Measurements from ENCODE around the gene RCL1.

RCL1 gene

GRCh38 chr9:4866239-4866969 is 73.7 kb downstream of the RCL1 start:
- no peak overlapping the region for H3K27ac ChIP-seq (ENCODE audit: low read depth in 2 of 2, low read length in 2 of 2)
- no peaks in the 10 kb centered on the region for H3K9me3 ChIP-seq (ENCODE audit: control insufficient read depth in 2 of 2, low read length in 2 of 2)
- H3K9ac ChIP-seq (ENCODE audit: low read depth in 1 of 2, low read length in 2 of 2): no peak overlapping the region
- no peaks in the 10 kb centered on the region for H3K27me3 ChIP-seq (ENCODE audit: control insufficient read depth in 2 of 2, insufficient read depth in 2 of 2, low read length in 2 of 2)
- no peaks in the 10 kb centered on the region for H3K4me1 ChIP-seq (ENCODE audit: control insufficient read depth in 2 of 2, insufficient read depth in 2 of 2, low read length in 2 of 2)
- no peak overlapping the region for H3K4me3 ChIP-seq (ENCODE audit: low read length in 2 of 2)
- H3K36me3 ChIP-seq (ENCODE audit: control insufficient read depth in 2 of 2, insufficient read depth in 2 of 2, low read length in 2 of 2): no peaks in the 10 kb centered on the region

GRCh38 chr9:4873066-4873465 is 80.3 kb downstream of the RCL1 start:
- Histone ChIP-seq H3K9ac (ENCODE audit: low read depth in 1 of 2, low read length in 2 of 2) (no peak overlapping the region), H3K27ac (ENCODE audit: low read depth in 2 of 2, low read length in 2 of 2) (no peak overlapping the region), H3K9me3 (ENCODE audit: control insufficient read depth in 2 of 2, low read length in 2 of 2) (no peaks in the 10 kb centered on the region), H3K27me3 (ENCODE audit: control insufficient read depth in 2 of 2, insufficient read depth in 2 of 2, low read length in 2 of 2) (no peaks in the 10 kb centered on the region), H3K4me1 (ENCODE audit: control insufficient read depth in 2 of 2, insufficient read depth in 2 of 2, low read length in 2 of 2) (no peaks in the 10 kb centered on the region), H3K4me3 (ENCODE audit: low read length in 2 of 2) (no peak overlapping the region), H3K36me3 (ENCODE audit: control insufficient read depth in 2 of 2, insufficient read depth in 2 of 2, low read length in 2 of 2) (no peaks in the 10 kb centered on the region)

GRCh38 chr9:4875559-4875958 is 82.8 kb downstream of the RCL1 start:
- Histone ChIP-seq H3K9me3 (ENCODE audit: control insufficient read depth in 2 of 2, low read length in 2 of 2) (no peaks in the 10 kb centered on the region), H3K4me3 (ENCODE audit: low read length in 2 of 2) (no peak overlapping the region), H3K4me1 (ENCODE audit: control insufficient read depth in 2 of 2, insufficient read depth in 2 of 2, low read length in 2 of 2) (no peaks in the 10 kb centered on the region), H3K9ac (ENCODE audit: low read depth in 1 of 2, low read length in 2 of 2) (no peak overlapping the region), H3K36me3 (ENCODE audit: control insufficient read depth in 2 of 2, insufficient read depth in 2 of 2, low read length in 2 of 2) (no peaks in the 10 kb centered on the region), H3K27ac (ENCODE audit: low read depth in 2 of 2, low read length in 2 of 2) (no peak overlapping the region), H3K27me3 (ENCODE audit: control insufficient read depth in 2 of 2, insufficient read depth in 2 of 2, low read length in 2 of 2) (no peaks in the 10 kb centered on the region)

- no peak overlapping the region for H3K9ac ChIP-seq (ENCODE audit: low read depth in 1 of 2, low read length in 2 of 2)
- no peaks in the 10 kb centered on the region for H3K36me3 ChIP-seq (ENCODE audit: control insufficient read depth in 2 of 2, insufficient read depth in 2 of 2, low read length in 2 of 2)
- H3K4me3 ChIP-seq (ENCODE audit: low read length in 2 of 2): no peak overlapping the region
- no peaks in the 10 kb centered on the region for H3K9me3 ChIP-seq (ENCODE audit: control insufficient read depth in 2 of 2, low read length in 2 of 2)
- H3K27ac ChIP-seq (ENCODE audit: low read depth in 2 of 2, low read length in 2 of 2): no peak overlapping the region
- H3K4me1 ChIP-seq (ENCODE audit: control insufficient read depth in 2 of 2, insufficient read depth in 2 of 2, low read length in 2 of 2): no peaks in the 10 kb centered on the region
- no peaks in the 10 kb centered on the region for H3K27me3 ChIP-seq (ENCODE audit: control insufficient read depth in 2 of 2, insufficient read depth in 2 of 2, low read length in 2 of 2)
Measured at GRCh38 chr9:4879115-4879558, 86.4 kb downstream of the RCL1 start.

- Histone ChIP-seq H3K4me1 (ENCODE audit: control insufficient read depth in 2 of 2, insufficient read depth in 2 of 2, low read length in 2 of 2) (no peaks in the 10 kb centered on the region), H3K27ac (ENCODE audit: low read depth in 2 of 2, low read length in 2 of 2) (no peak overlapping the region), H3K4me3 (ENCODE audit: low read length in 2 of 2) (no peak overlapping the region), H3K9ac (ENCODE audit: low read depth in 1 of 2, low read length in 2 of 2) (no peak overlapping the region), H3K27me3 (ENCODE audit: control insufficient read depth in 2 of 2, insufficient read depth in 2 of 2, low read length in 2 of 2) (no peaks in the 10 kb centered on the region), H3K9me3 (ENCODE audit: control insufficient read depth in 2 of 2, low read length in 2 of 2) (no peaks in the 10 kb centered on the region), H3K36me3 (ENCODE audit: control insufficient read depth in 2 of 2, insufficient read depth in 2 of 2, low read length in 2 of 2) (no peaks in the 10 kb centered on the region)
Measured at GRCh38 chr9:4883326-4883873, 90.7 kb downstream of the RCL1 start.

- no peak overlapping the region for H3K4me3 ChIP-seq (ENCODE audit: low read length in 2 of 2)
- H3K27me3 ChIP-seq (ENCODE audit: control insufficient read depth in 2 of 2, insufficient read depth in 2 of 2, low read length in 2 of 2): no peaks in the 10 kb centered on the region
- H3K36me3 ChIP-seq (ENCODE audit: control insufficient read depth in 2 of 2, insufficient read depth in 2 of 2, low read length in 2 of 2): no peaks in the 10 kb centered on the region
- no peaks in the 10 kb centered on the region for H3K4me1 ChIP-seq (ENCODE audit: control insufficient read depth in 2 of 2, insufficient read depth in 2 of 2, low read length in 2 of 2)
- no peak overlapping the region for H3K27ac ChIP-seq (ENCODE audit: low read depth in 2 of 2, low read length in 2 of 2)
- peaks cover 0 to 2% of the 10 kb centered on the region in 2 donors for H3K9me3 ChIP-seq (ENCODE audit: control insufficient read depth in 2 of 2, low read length in 2 of 2)
- H3K9ac ChIP-seq (ENCODE audit: low read depth in 1 of 2, low read length in 2 of 2): no peak overlapping the region
Measured at GRCh38 chr9:4886698-4887097, 94.0 kb downstream of the RCL1 start.

GRCh38 chr9:4887556-4887955 is 94.8 kb downstream of the RCL1 start:
- Histone ChIP-seq H3K9me3 (ENCODE audit: control insufficient read depth in 2 of 2, low read length in 2 of 2) (peaks cover 0 to 2% of the 10 kb centered on the region in 2 donors), H3K27me3 (ENCODE audit: control insufficient read depth in 2 of 2, insufficient read depth in 2 of 2, low read length in 2 of 2) (no peaks in the 10 kb centered on the region), H3K4me1 (ENCODE audit: control insufficient read depth in 2 of 2, insufficient read depth in 2 of 2, low read length in 2 of 2) (no peaks in the 10 kb centered on the region), H3K4me3 (ENCODE audit: low read length in 2 of 2) (no peak overlapping the region), H3K27ac (ENCODE audit: low read depth in 2 of 2, low read length in 2 of 2) (no peak overlapping the region), H3K9ac (ENCODE audit: low read depth in 1 of 2, low read length in 2 of 2) (no peak overlapping the region), H3K36me3 (ENCODE audit: control insufficient read depth in 2 of 2, insufficient read depth in 2 of 2, low read length in 2 of 2) (no peaks in the 10 kb centered on the region)

GRCh38 chr9:4890242-4890641 is 97.5 kb downstream of the RCL1 start:
- Histone ChIP-seq H3K4me1 (ENCODE audit: control insufficient read depth in 2 of 2, insufficient read depth in 2 of 2, low read length in 2 of 2) (no peaks in the 10 kb centered on the region), H3K27me3 (ENCODE audit: control insufficient read depth in 2 of 2, insufficient read depth in 2 of 2, low read length in 2 of 2) (no peaks in the 10 kb centered on the region), H3K27ac (ENCODE audit: low read depth in 2 of 2, low read length in 2 of 2) (no peak overlapping the region), H3K9me3 (ENCODE audit: control insufficient read depth in 2 of 2, low read length in 2 of 2) (peaks cover 0 to 2% of the 10 kb centered on the region in 2 donors), H3K36me3 (ENCODE audit: control insufficient read depth in 2 of 2, insufficient read depth in 2 of 2, low read length in 2 of 2) (no peaks in the 10 kb centered on the region), H3K4me3 (ENCODE audit: low read length in 2 of 2) (no peak overlapping the region), H3K9ac (ENCODE audit: low read depth in 1 of 2, low read length in 2 of 2) (no peak overlapping the region)

- H3K27ac ChIP-seq (ENCODE audit: low read depth in 2 of 2, low read length in 2 of 2): no peak overlapping the region
- no peaks in the 10 kb centered on the region for H3K36me3 ChIP-seq (ENCODE audit: control insufficient read depth in 2 of 2, insufficient read depth in 2 of 2, low read length in 2 of 2)
- H3K27me3 ChIP-seq (ENCODE audit: control insufficient read depth in 2 of 2, insufficient read depth in 2 of 2, low read length in 2 of 2): no peaks in the 10 kb centered on the region
- no peaks in the 10 kb centered on the region for H3K4me1 ChIP-seq (ENCODE audit: control insufficient read depth in 2 of 2, insufficient read depth in 2 of 2, low read length in 2 of 2)
- H3K9me3 ChIP-seq (ENCODE audit: control insufficient read depth in 2 of 2, low read length in 2 of 2): peaks cover 0 to 2% of the 10 kb centered on the region in 2 donors
- no peak overlapping the region for H3K9ac ChIP-seq (ENCODE audit: low read depth in 1 of 2, low read length in 2 of 2)
- no peak overlapping the region for H3K4me3 ChIP-seq (ENCODE audit: low read length in 2 of 2)
Measured at GRCh38 chr9:4890929-4891328, 98.2 kb downstream of the RCL1 start.

- Histone ChIP-seq H3K9me3 (ENCODE audit: control insufficient read depth in 2 of 2, low read length in 2 of 2) (peaks cover 0 to 2% of the 10 kb centered on the region in 2 donors), H3K36me3 (ENCODE audit: control insufficient read depth in 2 of 2, insufficient read depth in 2 of 2, low read length in 2 of 2) (no peaks in the 10 kb centered on the region), H3K9ac (ENCODE audit: low read depth in 1 of 2, low read length in 2 of 2) (no peak overlapping the region), H3K4me1 (ENCODE audit: control insufficient read depth in 2 of 2, insufficient read depth in 2 of 2, low read length in 2 of 2) (no peaks in the 10 kb centered on the region), H3K4me3 (ENCODE audit: low read length in 2 of 2) (no peak overlapping the region), H3K27ac (ENCODE audit: low read depth in 2 of 2, low read length in 2 of 2) (no peak overlapping the region), H3K27me3 (ENCODE audit: control insufficient read depth in 2 of 2, insufficient read depth in 2 of 2, low read length in 2 of 2) (no peaks in the 10 kb centered on the region)
Measured at GRCh38 chr9:4891674-4892073, 98.9 kb downstream of the RCL1 start.
